ENCODE results near the gene PAPPA2. TPM values are rescaled to one million over a fixed set of nuclear protein-coding genes. Genes with fewer than 3 reads are reported as not detected.

The PAPPA2 gene
- total and polyA plus RNA-seq, 2 of the 8 experiments (the other 6 are each of a cell fraction or from before 2014, with no cell fraction given) = 0.08 to 0.88 TPM

DNA sequence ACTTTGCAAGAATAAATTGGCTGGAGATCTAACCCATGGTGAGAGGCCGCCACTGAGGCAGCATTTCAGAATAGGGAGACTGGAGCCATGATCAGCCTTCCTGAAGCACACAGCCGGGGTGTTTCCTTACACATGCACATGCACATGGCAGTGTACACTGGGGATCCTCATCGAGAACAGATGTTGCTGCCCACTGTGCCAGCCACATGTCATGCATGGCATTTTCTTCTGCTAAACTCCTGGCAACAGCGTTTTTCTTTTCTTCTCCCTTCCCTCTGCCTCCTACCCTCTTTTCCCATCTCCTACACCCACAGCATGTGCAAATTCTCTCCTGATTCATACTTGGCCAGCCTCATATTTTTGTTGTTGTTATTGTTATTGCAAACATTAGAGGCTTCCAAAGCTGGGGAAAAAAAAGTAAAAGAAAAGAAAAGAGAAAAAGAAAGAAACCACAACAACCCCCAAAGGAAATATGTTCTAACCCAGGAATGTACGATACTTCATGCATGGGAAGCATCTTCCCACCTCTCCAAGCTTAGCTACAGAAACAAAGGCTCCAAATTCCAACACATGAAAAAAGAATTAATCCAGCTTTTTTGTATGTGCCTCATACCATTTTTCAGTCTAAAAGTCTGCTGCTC is 357.5 kb downstream of the PAPPA2 start:
- 90% methylated on average over 5 of the region's 5 CpGs; no CpG with 5 or more reads in 1 of the 2 experiments for WGBS, 2 experiments (ENCODE audit: extremely low coverage in 1 of 2, insufficient coverage in 1 of 2, insufficient read length in 1 of 2, insufficient replicate concordance in 2 of 2, low coverage in 1 of 2, low lambda C conversion rate in 2 of 2, missing lambda C conversion rate in 1 of 2)
- H4K8ac ChIP-seq (ENCODE audit: extremely low read depth, insufficient read depth, low read length) = no peak overlapping the region
- H3K9ac ChIP-seq (replicated peaks in 1 of 4; ENCODE audit: extremely low read depth in 1 of 4, low read depth in 3 of 4, low read length in 3 of 4) = no peak overlapping the region
- H3K36me3 ChIP-seq (ENCODE audit: control insufficient read depth in 2 of 4, insufficient read depth in 4 of 4, low read length in 3 of 4) = no peaks in the 10 kb centered on the region
- H3K4me2 ChIP-seq (ENCODE audit: insufficient read depth in 1 of 2, low read depth in 2 of 2, low read length in 2 of 2) = no peak overlapping the region
- H3K4me3 ChIP-seq (ENCODE audit: extremely low read depth in 1 of 4, insufficient read depth in 2 of 4, low read depth in 3 of 4, low read length in 4 of 4) = no peak overlapping the region
- H2AFZ ChIP-seq (ENCODE audit: low read length) = no peak overlapping the region
- H3K23ac ChIP-seq (ENCODE audit: insufficient read length) = no peak overlapping the region
- no peak for TF ChIP-seq CHD1 (IDR thresholded peaks at IDR 0.05; ENCODE audit: low read depth, low read length)
- no peak overlapping the region for H3K27ac ChIP-seq (ENCODE audit: low read depth, low read length)
- no peaks in the 10 kb centered on the region for H3K23me2 ChIP-seq (ENCODE audit: low read depth, low read length)
- no peaks in the 10 kb centered on the region for H3K9me3 ChIP-seq (ENCODE audit: insufficient read depth in 2 of 2, low read depth in 1 of 2, low read length in 1 of 2)
- H4K91ac ChIP-seq (replicated peaks; ENCODE audit: insufficient read length, low read length) = no peak overlapping the region
- H3K27me3 ChIP-seq (replicated peaks in 1 of 4; ENCODE audit: control insufficient read depth in 3 of 4, extremely low read depth in 1 of 4, insufficient read depth in 3 of 4, low read length in 3 of 4) = no peaks in the 10 kb centered on the region
- ChIA-PET CTCF (ENCODE audit: partially characterized antibody) (interaction anchor here (0.6 kb wide), 1 partner anchor 78 kb away, joined by 3 read pairs; no protein-coding TSS in a partner anchor), POLR2A (ENCODE audit: partially characterized antibody) (no interaction called here)
- H3K14ac ChIP-seq (ENCODE audit: insufficient read length) = no peak overlapping the region
- no peaks in the 10 kb centered on the region for H4K20me1 ChIP-seq (replicated peaks in 1 of 2; ENCODE audit: control insufficient read depth in 1 of 2, insufficient read depth in 2 of 2, low read length in 2 of 2)
- H3K4ac ChIP-seq (replicated peaks; ENCODE audit: insufficient read length, low read depth, low read length) = no peak overlapping the region
- H3K79me2 ChIP-seq (ENCODE audit: control insufficient read depth in 1 of 2, insufficient read depth in 2 of 2, low read length in 2 of 2) = no peaks in the 10 kb centered on the region
- H2AK5ac ChIP-seq (ENCODE audit: low read depth, low read length) = no peak overlapping the region
- no peak overlapping the region for H3K18ac ChIP-seq (ENCODE audit: extremely low read depth, low read length)
- peaks cover 0 to 3% (median 2%) of the 10 kb centered on the region in 4 experiments; a peak in 3 of 7 replicates for H3K4me1 ChIP-seq (replicated peaks in 1 of 4; ENCODE audit: control insufficient read depth in 3 of 4, insufficient read depth in 4 of 4, low read length in 3 of 4)
- no peak overlapping the region for H2BK120ac ChIP-seq (replicated peaks; ENCODE audit: low read depth, low read length)
- H4K5ac ChIP-seq (ENCODE audit: insufficient read length, low read depth, low read length) = no peak overlapping the region
- FAIRE-seq (no peak), DNase-seq (ENCODE audit: low read depth in 1 of 2, low spot score in 2 of 2) (no peak)
- H2BK20ac ChIP-seq (ENCODE audit: low read length) = no peak overlapping the region
- no peak overlapping the region for H2BK5ac ChIP-seq (ENCODE audit: low read depth, low read length)
- no peak overlapping the region for H3K56ac ChIP-seq (replicated peaks; ENCODE audit: insufficient read length, low read depth, low read length)
- peak overlapping the region; percentile 61; the same call in 1 of the 2 replicates for H2BK12ac ChIP-seq (ENCODE audit: low read depth, low read length)
- no peak overlapping the region for H2BK15ac ChIP-seq (ENCODE audit: low read length)
- no peaks in the 10 kb centered on the region for H3K79me1 ChIP-seq (ENCODE audit: low read depth, low read length)
